Fibroblast of lung (primary cell): ENCODE data around the gene KCNMA1.

Experiments
- CTCF ChIP-seq, 2 donors: IDR thresholded peaks in 1 of 2; conservative IDR thresholded peaks in 1 of 2; 1 replicate in 1 of 2; 2 replicates in 1 of 2; pipeline ENCODE4 v1.5.1; 2011 to 2012; ENCODE audit warnings: low read length in 2 of 2, control low read depth in 1 of 2, inconsistent platforms in 1 of 2, low read depth in 1 of 2, mild to moderate bottlenecking in 1 of 2
- EZH2 ChIP-seq: IDR thresholded peaks from 2 replicates; pipeline ENCODE4 v1.5.1; 2012; ENCODE audit warnings: low read length, control low read depth, mild to moderate bottlenecking; ENCODE audit errors: missing control alignments

- no peak for TF ChIP-seq CTCF (conservative IDR thresholded peaks at IDR 0.05 in 1 of 2, IDR thresholded peaks at IDR 0.05 in 1 of 2; ENCODE audit: low read depth in 1 of 2, low read length in 2 of 2)
- TF ChIP-seq EZH2: no peak
Measured at GRCh38 chr10:77478247-77478961, 159.2 kb downstream of the KCNMA1 start.
